GM20000 (cell line): Measurements from ENCODE around the gene M1AP.

Source experiments
- DNase-seq: peaks from one replicate; pipeline ENCODE4 v3.0.0; 2012; ENCODE audit warnings: low spot score
- CTCF ChIP-seq: IDR thresholded peaks from 2 replicates; pipeline ENCODE4 v1.5.1; 2012; ENCODE audit warnings: mild to moderate bottlenecking, control low read depth; ENCODE audit errors: extremely low read depth, missing control alignments

Gene M1AP

GRCh38 chr2:74673826-74674528 is 25.8 kb upstream of the M1AP start:
- no peak for DNase-seq
- no peak for TF ChIP-seq CTCF

DNA sequence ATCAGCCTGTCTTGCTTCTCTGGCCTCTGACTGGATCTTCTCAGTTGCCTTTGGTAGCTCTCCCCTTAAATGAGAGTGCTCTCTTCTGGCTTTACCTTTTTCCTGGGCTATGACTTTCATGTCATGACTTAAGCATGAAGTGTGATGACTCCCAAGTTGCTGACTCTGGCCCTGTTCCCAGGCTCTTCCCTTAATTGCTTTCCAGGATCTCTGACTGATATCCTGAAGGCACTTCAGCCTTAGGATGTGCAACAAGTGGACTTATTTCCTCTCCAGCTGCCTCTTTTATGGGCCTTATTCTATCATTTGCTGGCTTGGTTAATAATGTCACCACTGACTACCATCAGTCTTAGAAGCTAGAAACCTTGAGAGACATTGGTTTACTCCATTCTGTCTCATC is 23.3 kb upstream of the M1AP start:
- no peak for TF ChIP-seq CTCF
- DNase-seq, result no peak

DNA sequence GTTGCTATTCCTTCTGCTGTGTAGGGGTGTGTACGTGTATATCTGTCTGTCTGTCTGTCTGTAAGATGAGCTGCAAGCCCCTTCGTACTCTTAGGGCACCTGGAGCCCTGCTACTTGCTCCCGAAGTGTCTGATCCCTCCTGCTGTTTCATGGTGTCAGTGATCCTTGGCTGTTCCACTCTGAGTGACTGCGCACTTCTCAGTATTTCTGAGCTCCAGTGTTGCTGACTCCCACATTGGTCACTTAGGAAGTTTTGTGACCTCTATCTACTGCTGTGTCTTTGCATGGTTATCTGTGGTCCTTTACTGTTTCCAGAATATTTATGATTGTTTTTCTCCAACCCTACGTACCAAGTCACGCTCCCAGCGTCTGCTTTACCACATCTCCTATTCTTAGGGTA is 22.1 kb upstream of the M1AP start:
- TF ChIP-seq CTCF, result no peak
- DNase-seq, result no peak

GRCh38 chr2:74668087-74668486 is 20.0 kb upstream of the M1AP start:
- no peak for TF ChIP-seq CTCF
- no peak for DNase-seq

GRCh38 chr2:74659462-74659861 is 11.3 kb upstream of the M1AP start:
- no peak for TF ChIP-seq CTCF
- no peak for DNase-seq

DNA sequence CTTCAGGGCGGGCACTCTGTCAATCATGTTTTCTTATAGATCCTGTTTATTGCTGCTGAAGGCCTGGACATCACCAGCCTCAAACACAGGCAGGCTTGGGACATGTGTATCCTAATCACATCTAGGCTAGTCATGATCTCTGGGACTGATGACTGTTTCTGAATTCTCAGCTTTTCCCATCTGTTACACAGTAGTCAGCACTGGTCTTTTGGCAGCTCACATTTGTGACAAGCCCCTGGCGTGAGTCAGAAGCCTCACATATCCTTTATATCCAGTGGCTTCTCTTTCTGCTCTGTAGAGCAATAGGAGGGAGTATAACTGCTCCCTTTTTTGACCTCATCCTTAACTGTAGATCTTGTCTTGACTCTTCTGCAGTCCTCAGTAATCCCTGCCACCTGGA is 10.4 kb upstream of the M1AP start:
- TF ChIP-seq CTCF, result no peak
- no peak for DNase-seq

DNA sequence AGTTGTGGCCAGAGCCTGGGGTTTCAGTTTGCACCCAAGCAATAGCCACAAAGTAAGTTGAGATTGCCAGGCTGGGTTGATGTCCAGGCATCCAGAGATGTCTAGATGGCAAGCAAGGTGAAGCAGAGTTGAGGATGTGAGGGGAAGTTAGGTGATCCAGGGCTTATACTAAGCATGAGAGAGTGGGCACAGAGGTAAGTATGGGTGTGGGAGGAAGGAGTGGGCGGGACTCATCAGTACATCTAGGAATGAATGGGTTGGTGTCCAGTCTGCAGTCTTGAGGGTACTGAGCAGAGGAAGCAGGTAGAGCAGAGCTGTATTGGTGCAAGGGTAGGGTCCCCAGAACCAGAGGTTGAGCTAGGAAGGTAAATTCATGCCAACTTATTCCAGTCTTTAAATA is 7.4 kb upstream of the M1AP start:
- TF ChIP-seq CTCF, result no peak
- DNase-seq, result no peak
